BJ (cell line): Measurements from ENCODE around the gene DPP9. TPM values are rescaled to one million over a fixed set of nuclear protein-coding genes. Genes with fewer than 3 reads are reported as not detected.

Experiments used
- CTCF ChIA-PET: fragments of 350-600 bp; formaldehyde crosslinking; extraction: SDS; loops from one replicate; lab custom pipeline; 2021; ENCODE audit warnings: antibody characterized with exemption, inconsistent platforms; lab: Yijun Ruan, JAX
- POLR2A ChIA-PET: fragments of 300-600 bp; sonication (Branson Sonifier 250); formaldehyde crosslinking; extraction: SDS; loops from one replicate; lab custom pipeline; 2021; ENCODE audit warnings: antibody characterized with exemption; lab: Charles Lee
- DNase-seq: peaks from one replicate; pipeline ENCODE4 v3.0.0-alpha.2; 2011; ENCODE audit warnings: low read depth
- H3K27me3 ChIP-seq: 2 replicates; pipeline ENCODE4 v1.6.0; 2011; ENCODE audit warnings: low read length; ENCODE audit not compliant: control insufficient read depth, insufficient read depth
- H3K36me3 ChIP-seq: 2 replicates; pipeline ENCODE4 v1.5.1; 2011; ENCODE audit warnings: low read length; ENCODE audit not compliant: control insufficient read depth, insufficient read depth
- H3K4me3 ChIP-seq: 2 replicates; pipeline ENCODE4 v1.5.1; 2011; ENCODE audit warnings: low read depth, mild to moderate bottlenecking, control low read depth, low read length
- polyA plus RNA-seq: library from polyadenylated mRNA; depleted of rRNA; stranded (reverse); fragments of >200 nt; gene quantifications from 2 replicates; pipeline ENCODE4 v1.2.3, GENCODE V29; 2011
- TF ChIP-seq, protein P1 (sequence below): IDR thresholded peaks from 2 replicates; pipeline ENCODE4 v1.5.1; 2011; ENCODE audit warnings: low read depth, mild to moderate bottlenecking, control low read depth, inconsistent platforms, low read length, moderate library complexity; ENCODE audit not compliant: insufficient read depth

DPP9 gene
- polyA plus RNA-seq, 1 experiment, result 12.3 TPM

DNA sequence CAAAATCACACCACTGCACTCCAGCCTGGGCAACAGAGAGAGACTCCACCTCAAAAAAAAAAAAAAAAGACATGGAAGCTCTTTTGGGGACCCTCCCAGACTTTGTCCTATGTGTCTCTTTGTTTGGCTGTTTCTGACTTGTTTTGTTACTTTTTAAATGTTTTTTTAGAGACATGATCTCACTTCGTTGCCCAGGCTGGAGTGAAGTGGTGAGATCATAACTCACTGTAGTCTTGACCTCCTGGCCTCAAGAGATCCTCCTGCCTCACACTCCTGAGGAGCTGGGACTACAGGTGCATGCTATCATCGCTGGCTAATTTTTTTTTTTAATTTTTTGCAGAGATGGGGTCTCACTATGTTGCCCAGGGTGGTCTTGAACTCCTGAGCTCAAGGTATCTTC lies 16.4 kb upstream of the DPP9 start:
- POLR2A ChIA-PET, result no interaction called here
- Histone ChIP-seq H3K36me3 (no peaks in the 10 kb centered on the region), H3K27me3 (no peaks in the 10 kb centered on the region), H3K4me3 (no peak overlapping the region)
- DNase-seq, result no peak
- TF ChIP-seq, protein P1, sequence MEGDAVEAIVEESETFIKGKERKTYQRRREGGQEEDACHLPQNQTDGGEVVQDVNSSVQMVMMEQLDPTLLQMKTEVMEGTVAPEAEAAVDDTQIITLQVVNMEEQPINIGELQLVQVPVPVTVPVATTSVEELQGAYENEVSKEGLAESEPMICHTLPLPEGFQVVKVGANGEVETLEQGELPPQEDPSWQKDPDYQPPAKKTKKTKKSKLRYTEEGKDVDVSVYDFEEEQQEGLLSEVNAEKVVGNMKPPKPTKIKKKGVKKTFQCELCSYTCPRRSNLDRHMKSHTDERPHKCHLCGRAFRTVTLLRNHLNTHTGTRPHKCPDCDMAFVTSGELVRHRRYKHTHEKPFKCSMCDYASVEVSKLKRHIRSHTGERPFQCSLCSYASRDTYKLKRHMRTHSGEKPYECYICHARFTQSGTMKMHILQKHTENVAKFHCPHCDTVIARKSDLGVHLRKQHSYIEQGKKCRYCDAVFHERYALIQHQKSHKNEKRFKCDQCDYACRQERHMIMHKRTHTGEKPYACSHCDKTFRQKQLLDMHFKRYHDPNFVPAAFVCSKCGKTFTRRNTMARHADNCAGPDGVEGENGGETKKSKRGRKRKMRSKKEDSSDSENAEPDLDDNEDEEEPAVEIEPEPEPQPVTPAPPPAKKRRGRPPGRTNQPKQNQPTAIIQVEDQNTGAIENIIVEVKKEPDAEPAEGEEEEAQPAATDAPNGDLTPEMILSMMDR, result no peak
- CTCF ChIA-PET, result interaction anchor here (0.9 to 3.3 kb wide), 4 partner anchors 12 to 64 kb away, joined by 3 to 19 read pairs (median 4); no protein-coding TSS in a partner anchor

DNA sequence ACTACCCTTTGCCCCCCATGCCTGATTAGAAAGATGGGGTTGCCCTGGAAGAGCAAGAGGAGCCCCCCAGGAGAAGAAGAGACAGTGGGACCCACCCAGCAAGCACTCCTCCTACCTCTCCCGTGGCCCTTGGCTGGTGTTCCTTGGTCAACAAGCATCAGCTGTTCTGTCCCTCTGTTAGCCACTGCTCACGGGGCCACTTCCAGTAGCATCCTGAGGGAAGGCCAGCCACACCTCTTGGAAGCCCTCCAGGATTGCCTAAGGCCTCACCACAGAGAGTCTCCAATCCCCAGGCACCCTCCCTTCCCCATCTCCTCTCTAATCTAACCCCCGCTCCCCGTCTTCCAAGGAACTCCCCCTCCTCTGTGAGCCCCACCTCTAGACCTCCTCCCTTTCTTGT lies 15.1 kb upstream of the DPP9 start:
- Histone ChIP-seq H3K4me3 (no peak overlapping the region), H3K27me3 (no peaks in the 10 kb centered on the region), H3K36me3 (no peaks in the 10 kb centered on the region)
- POLR2A ChIA-PET, result no interaction called here
- no peak for DNase-seq
- CTCF ChIA-PET, result interaction anchor here (0.9 to 3.3 kb wide), 4 partner anchors 11 to 65 kb away, joined by 3 to 24 read pairs (median 12); partner anchors contain the start of gene FEM1A
- TF ChIP-seq, protein P1, result no peak

DNA sequence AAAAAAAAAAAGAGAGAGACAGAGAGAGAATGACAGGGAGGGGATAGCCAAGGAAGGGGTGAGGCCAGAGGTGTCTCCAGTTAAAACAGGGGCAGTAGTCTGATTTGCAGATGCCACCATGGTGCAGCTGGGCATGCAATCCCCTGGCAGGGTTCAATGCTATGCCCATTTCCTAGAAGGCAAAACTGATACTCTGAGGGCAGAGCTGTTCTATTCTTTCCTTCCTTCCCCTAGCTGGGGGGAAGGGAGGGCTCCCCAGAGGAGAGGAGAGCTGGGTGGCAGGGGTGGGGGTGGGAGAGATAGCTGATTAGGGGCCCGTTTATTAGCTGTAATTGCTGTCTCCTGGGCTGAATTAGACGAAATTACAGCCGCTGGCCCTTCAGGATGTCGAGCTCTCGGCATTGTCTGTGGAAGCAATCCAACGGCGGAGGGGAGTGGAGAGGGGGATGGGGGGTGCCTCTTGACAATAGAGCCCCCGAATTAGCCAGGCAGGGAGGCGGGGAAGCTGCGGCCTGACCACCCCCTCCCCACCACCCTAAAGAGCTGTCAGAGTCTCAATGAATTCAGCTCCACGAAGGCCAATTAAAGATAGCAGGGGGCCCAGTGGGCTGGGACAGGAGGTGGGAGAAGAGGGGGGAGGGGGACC lies 14.4 kb upstream of the DPP9 start:
- CTCF ChIA-PET, result interaction anchor here (0.9 to 3.3 kb wide), 5 partner anchors 10 to 71 kb away, joined by 3 to 24 read pairs (median 4); partner anchors contain the start of gene FEM1A
- H3K4me3 ChIP-seq, result no peak overlapping the region
- no peaks in the 10 kb centered on the region for H3K27me3 ChIP-seq
- POLR2A ChIA-PET, result no interaction called here
- no peak for DNase-seq
- no peaks in the 10 kb centered on the region for H3K36me3 ChIP-seq
- TF ChIP-seq, protein P1, result no peak

DNA sequence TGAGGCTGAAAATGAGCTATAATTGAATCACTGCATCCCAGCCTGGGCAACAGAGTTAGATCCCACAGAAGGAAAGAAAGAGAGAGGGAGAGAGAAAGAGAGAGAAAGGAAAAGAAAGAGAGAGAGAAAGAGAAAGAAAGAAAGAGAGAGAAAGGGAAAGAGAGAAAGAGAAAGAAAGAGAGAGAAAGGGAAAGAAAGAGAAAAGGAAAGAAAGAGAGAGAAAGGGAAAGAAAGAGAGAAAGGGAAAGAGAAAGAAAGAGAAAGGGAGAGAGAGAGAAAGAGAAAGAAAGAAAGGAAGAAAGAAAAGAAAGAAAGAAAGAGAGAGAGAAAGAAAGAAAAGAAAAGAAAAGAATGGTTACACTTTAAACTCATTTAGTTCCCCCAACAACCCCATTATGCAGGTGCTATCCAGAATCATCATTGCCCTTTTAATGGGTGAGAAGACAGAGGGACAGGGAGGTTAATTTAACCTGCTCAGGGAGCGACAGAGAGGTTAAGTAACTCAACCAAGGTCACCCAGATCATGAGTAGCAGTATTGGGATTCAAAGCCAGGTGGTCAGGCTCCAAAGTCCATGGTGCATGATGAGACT lies 10.2 kb upstream of the DPP9 start:
- H3K36me3 ChIP-seq, result no peaks in the 10 kb centered on the region
- TF ChIP-seq, protein P1, result no peak
- H3K27me3 ChIP-seq, result no peaks in the 10 kb centered on the region; the same call in 1 of the 2 replicates
- no peak for DNase-seq
- H3K4me3 ChIP-seq, result no peak overlapping the region
- CTCF ChIA-PET, result interaction anchor here (0.7 to 5.5 kb wide), 12 partner anchors 8 to 297 kb away, joined by 3 to 141 read pairs (median 6); partner anchors contain the start of gene FEM1A
- POLR2A ChIA-PET, result no interaction called here

DNA sequence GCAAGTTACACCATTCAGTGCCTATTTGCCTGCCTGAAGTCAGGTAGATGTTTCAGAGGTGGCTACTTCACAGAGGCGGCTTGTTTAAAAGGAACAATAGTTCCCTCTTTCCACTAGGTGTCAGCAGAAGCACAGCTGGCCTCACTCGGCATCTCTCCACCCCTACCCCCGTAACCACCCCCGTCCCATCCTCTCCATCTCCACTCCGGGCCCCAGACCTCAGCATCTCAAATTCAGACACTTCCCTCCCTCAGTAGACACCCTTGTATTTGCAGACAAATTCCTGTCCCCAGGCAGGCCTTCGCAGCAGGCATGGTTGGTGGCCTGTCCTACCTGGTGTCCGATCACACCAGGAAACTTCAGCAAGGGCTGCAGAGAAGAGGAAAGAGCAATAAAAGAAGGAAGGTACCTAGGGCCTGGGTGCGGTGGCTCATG lies 9.1 kb upstream of the DPP9 start:
- no peaks in the 10 kb centered on the region; the same call in 1 of the 2 replicates for H3K27me3 ChIP-seq
- ChIA-PET CTCF (interaction anchor here (0.7 to 5.5 kb wide), 18 partner anchors 8 to 179 kb away, joined by 3 to 141 read pairs (median 4); partner anchors contain the start of genes DPP9 and FEM1A), POLR2A (no interaction called here)
- TF ChIP-seq, protein P1, result peak; percentile 82
- H3K4me3 ChIP-seq, result no peak overlapping the region
- no peaks in the 10 kb centered on the region for H3K36me3 ChIP-seq
- DNase-seq, result no peak
